ENCODE measurements around the gene STRN3. TPM values are rescaled to one million over a fixed set of nuclear protein-coding genes. Genes with fewer than 3 reads are reported as not detected.

STRN3 gene
- total RNA-seq, 1 donor from 2014 or later: 58.1 TPM

DNA sequence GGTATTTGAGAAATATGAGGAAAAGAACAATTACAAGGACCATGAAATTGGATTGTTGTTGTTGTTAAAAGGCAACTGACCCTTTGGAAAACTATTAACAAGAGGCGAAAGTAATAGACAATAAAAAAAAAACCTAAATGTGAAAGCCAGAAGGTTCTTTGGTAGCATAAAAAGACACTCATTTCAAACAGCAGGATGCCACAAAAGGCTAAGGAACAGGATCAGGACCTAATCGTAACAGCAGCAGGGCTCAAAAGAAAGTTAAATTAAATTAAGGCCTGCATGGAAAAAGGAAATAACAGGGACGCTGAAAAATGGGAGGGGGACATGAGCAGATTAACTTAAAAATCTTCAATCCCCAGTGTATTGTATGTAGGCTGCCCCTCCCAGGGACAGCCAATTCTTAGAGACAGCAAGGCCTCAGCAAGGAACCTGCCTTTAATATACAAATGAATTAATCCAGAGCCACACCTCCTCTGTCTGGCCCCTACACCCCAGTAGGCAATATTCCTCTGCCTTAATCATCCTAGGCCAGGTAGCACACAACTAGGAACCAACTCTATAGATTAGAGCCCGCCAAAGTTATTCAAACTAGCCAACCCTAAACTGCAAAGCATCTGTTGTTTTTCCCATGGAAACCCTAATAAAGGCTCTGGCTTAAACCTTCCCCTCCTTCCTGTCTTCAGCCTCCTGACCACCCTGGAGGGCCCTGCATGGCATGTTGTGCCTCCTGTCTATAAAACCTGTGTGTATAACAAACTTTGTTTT lies 29.1 kb downstream of the STRN3 start:
- peaks cover 5% of the 10 kb centered on the region for H3K9me3 Mint-ChIP-seq (ENCODE audit: unreplicated experiment)
- peaks cover 14% of the 10 kb centered on the region for H3K36me3 Mint-ChIP-seq (ENCODE audit: unreplicated experiment)
- H3K27me3 Mint-ChIP-seq (ENCODE audit: unreplicated experiment): peaks cover 3% of the 10 kb centered on the region
- H3K27ac Mint-ChIP-seq (ENCODE audit: unreplicated experiment): no peak overlapping the region
- peaks cover 12% of the 10 kb centered on the region for H3K4me1 Mint-ChIP-seq (ENCODE audit: low read depth, unreplicated experiment)
- TF ChIP-seq, protein P1, sequence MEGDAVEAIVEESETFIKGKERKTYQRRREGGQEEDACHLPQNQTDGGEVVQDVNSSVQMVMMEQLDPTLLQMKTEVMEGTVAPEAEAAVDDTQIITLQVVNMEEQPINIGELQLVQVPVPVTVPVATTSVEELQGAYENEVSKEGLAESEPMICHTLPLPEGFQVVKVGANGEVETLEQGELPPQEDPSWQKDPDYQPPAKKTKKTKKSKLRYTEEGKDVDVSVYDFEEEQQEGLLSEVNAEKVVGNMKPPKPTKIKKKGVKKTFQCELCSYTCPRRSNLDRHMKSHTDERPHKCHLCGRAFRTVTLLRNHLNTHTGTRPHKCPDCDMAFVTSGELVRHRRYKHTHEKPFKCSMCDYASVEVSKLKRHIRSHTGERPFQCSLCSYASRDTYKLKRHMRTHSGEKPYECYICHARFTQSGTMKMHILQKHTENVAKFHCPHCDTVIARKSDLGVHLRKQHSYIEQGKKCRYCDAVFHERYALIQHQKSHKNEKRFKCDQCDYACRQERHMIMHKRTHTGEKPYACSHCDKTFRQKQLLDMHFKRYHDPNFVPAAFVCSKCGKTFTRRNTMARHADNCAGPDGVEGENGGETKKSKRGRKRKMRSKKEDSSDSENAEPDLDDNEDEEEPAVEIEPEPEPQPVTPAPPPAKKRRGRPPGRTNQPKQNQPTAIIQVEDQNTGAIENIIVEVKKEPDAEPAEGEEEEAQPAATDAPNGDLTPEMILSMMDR (IDR thresholded peaks at IDR 0.05; ENCODE audit: partially characterized antibody, unreplicated experiment): no peak
- no peak for DNase-seq
- no peak overlapping the region for H3K4me3 Mint-ChIP-seq (ENCODE audit: unreplicated experiment)

DNA sequence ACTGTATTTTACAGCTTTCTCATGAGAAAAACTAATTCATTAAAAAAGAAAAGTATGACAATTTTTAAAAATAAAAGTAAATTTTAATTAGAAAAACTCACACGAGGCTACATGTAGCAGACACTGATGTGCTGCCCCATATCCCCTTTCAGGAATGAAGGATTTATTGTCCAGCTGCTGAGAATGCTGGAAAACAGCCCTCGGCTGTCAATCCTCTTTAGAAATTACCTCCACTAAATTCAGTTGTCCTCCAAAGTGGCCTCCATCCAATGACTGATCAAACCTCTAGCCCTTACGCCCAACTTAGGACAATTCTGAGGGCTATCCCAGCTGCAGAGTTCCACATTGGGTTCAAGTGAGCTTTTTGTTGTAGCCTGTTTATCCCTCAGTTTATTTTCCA lies 30.5 kb downstream of the STRN3 start:
- H3K27ac Mint-ChIP-seq (ENCODE audit: unreplicated experiment): no peak overlapping the region
- no peak overlapping the region for H3K4me3 Mint-ChIP-seq (ENCODE audit: unreplicated experiment)
- DNase-seq: no peak

DNA sequence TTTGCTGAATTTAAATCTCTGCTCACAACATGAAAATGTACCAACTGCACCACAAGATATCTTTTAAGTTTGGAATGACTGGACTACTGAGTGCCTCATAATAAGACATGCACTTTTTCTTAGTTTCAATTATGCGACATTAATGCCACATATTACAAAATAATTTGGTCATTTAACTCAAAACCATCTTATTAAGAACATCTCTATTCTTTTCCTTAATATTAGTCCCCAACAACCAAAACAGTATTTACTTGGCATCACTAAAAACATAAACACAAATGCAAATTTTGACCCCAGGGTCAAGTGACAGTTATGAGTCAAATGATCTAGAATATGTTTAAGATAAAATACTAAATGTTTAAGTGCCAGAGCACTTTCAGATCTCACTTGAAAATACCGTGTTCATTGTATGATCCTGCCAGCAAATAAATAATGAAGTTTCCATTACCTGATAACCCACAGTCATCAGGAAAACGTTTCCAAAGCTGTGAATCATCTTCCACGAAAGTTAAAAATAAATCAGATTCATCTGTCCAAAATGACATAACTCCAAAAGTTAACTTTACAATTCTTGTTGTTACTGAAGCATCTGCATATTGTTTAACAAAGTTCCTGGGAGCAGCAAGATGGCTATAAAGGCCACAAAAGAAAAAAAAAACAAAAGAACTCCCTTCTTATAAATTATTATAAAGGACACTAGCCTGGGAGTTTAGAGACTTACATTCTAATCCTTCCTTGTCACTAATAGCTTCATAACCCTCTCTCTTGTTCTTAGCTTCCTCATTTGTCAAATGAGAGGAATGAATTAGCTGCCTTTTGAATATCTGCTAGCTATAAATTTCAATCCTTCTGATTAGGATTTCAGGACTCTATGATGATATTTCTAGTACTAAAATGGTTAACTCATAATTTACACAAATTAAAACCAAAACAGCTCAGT lies 31.2 kb downstream of the STRN3 start:
- H3K4me1 Mint-ChIP-seq (ENCODE audit: low read depth, unreplicated experiment): peaks cover 12% of the 10 kb centered on the region
- no peak overlapping the region for H3K27ac Mint-ChIP-seq (ENCODE audit: unreplicated experiment)
- TF ChIP-seq, protein P1 (IDR thresholded peaks at IDR 0.05; ENCODE audit: partially characterized antibody, unreplicated experiment): no peak
- no peak overlapping the region for H3K4me3 Mint-ChIP-seq (ENCODE audit: unreplicated experiment)
- DNase-seq: no peak
- H3K36me3 Mint-ChIP-seq (ENCODE audit: unreplicated experiment): peaks cover 14% of the 10 kb centered on the region
- peaks cover 2% of the 10 kb centered on the region for H3K27me3 Mint-ChIP-seq (ENCODE audit: unreplicated experiment)
- H3K9me3 Mint-ChIP-seq (ENCODE audit: unreplicated experiment): peaks cover 5% of the 10 kb centered on the region

More for the DNA sequence above, 30.5 kb downstream of the STRN3 start:
- H3K4me1 Mint-ChIP-seq (ENCODE audit: low read depth, unreplicated experiment): peaks cover 12% of the 10 kb centered on the region
- peaks cover 5% of the 10 kb centered on the region for H3K9me3 Mint-ChIP-seq (ENCODE audit: unreplicated experiment)
- peaks cover 2% of the 10 kb centered on the region for H3K27me3 Mint-ChIP-seq (ENCODE audit: unreplicated experiment)
- peaks cover 14% of the 10 kb centered on the region for H3K36me3 Mint-ChIP-seq (ENCODE audit: unreplicated experiment)
- TF ChIP-seq, protein P1 (IDR thresholded peaks at IDR 0.05; ENCODE audit: partially characterized antibody, unreplicated experiment): no peak

GRCh38 chr14:30993071-30993470 lies 33.1 kb downstream of the STRN3 start:
- Mint-ChIP-seq H3K27ac (ENCODE audit: unreplicated experiment) (no peak overlapping the region), H3K4me3 (ENCODE audit: unreplicated experiment) (no peak overlapping the region), H3K36me3 (ENCODE audit: unreplicated experiment) (peaks cover 6% of the 10 kb centered on the region), H3K9me3 (ENCODE audit: unreplicated experiment) (peaks cover 3% of the 10 kb centered on the region), H3K4me1 (ENCODE audit: low read depth, unreplicated experiment) (peaks cover 12% of the 10 kb centered on the region), H3K27me3 (ENCODE audit: unreplicated experiment) (peaks cover 2% of the 10 kb centered on the region)
- TF ChIP-seq, protein P1 (IDR thresholded peaks at IDR 0.05; ENCODE audit: partially characterized antibody, unreplicated experiment): no peak
- DNase-seq: no peak
